PC-3 (cell line): Measurements from ENCODE around the gene TTBK1. TPM values are rescaled to one million over a fixed set of nuclear protein-coding genes. Genes with fewer than 3 reads are reported as not detected.
"Not testable (repeated sequence)": the region's sequence is repeated elsewhere in the genome, so short reads cannot be mapped to it uniquely, and the experiment has no call there.

Source experiments
- ATAC-seq: fragments of 200-7000 bp; cut with Tn5 transposase; 2 replicates; pipeline ENCODE4 v1.9.1; 2020; ENCODE audit warnings: mild to moderate bottlenecking, moderate library complexity
- BruUV-seq: library from RNA; stranded (reverse); fragments of 400-500 nt; replicated peaks from 2 replicates; lab custom pipeline; 2021; lab: Mats Ljungman, UMichigan
- CTCF ChIA-PET: fragments of 300-600 bp; sonication (Branson Sonifier 250); formaldehyde crosslinking; loops from one replicate; lab custom pipeline; 2022; ENCODE audit warnings: antibody characterized with exemption; lab: Charles Lee
- POLR2A ChIA-PET: fragments of 300-600 bp; sonication (Branson Sonifier 250); formaldehyde crosslinking; loops from one replicate; lab custom pipeline; 2022; ENCODE audit warnings: antibody characterized with exemption; ENCODE audit not compliant: unreplicated experiment; lab: Charles Lee
- DNase-seq: peaks from one replicate; pipeline ENCODE4 v3.0.0-alpha.2; 2015
- H2AFZ ChIP-seq: fragments of 300-600 bp; sonication (generic); 2 replicates; pipeline ENCODE4 v1.6.0; 2016; ENCODE audit warnings: antibody characterized with exemption, low read length
- H3F3A ChIP-seq: fragments of 300-600 bp; sonication (generic); one replicate; pipeline ENCODE4 v1.6.0; 2017; ENCODE audit warnings: antibody characterized with exemption, low read length, control low read depth, mild to moderate bottlenecking; ENCODE audit not compliant: unreplicated experiment
- H3K27ac ChIP-seq: fragments of 300-600 bp; sonication (generic); 2 replicates; pipeline ENCODE4 v1.5.1; 2016; ENCODE audit warnings: mild to moderate bottlenecking, low read length
- H3K27me3 ChIP-seq: fragments of 300-600 bp; sonication (generic); 2 replicates; pipeline ENCODE4 v1.6.1; 2016; ENCODE audit warnings: low read length, mixed read lengths
- H3K36me3 ChIP-seq: fragments of 300-600 bp; sonication (generic); 2 replicates; pipeline ENCODE4 v1.6.1; 2016; ENCODE audit warnings: low read depth, mixed run types, low read length, mixed read lengths
- H3K4me1 ChIP-seq: fragments of 300-600 bp; sonication (generic); 2 replicates; pipeline ENCODE4 v1.5.1; 2016; ENCODE audit warnings: low read length; ENCODE audit not compliant: insufficient read depth
- H3K4me2 ChIP-seq: fragments of 300-600 bp; sonication (generic); 2 replicates; pipeline ENCODE4 v1.6.0; 2016; ENCODE audit warnings: low read length
- H3K4me3 ChIP-seq: fragments of 300-600 bp; sonication (generic); 2 replicates; pipeline ENCODE4 v1.5.1; 2016; ENCODE audit warnings: mild to moderate bottlenecking, low read length, mixed read lengths
- H3K79me2 ChIP-seq: fragments of 300-600 bp; sonication (generic); 2 replicates; pipeline ENCODE4 v1.6.1; 2017; ENCODE audit warnings: low read length, mixed read lengths
- H3K9ac ChIP-seq: fragments of 300-600 bp; sonication (generic); 2 replicates; pipeline ENCODE4 v1.6.0; 2016; ENCODE audit warnings: mild to moderate bottlenecking, low read length
- H3K9me2 ChIP-seq: fragments of 300-600 bp; sonication (generic); replicated peaks from 2 replicates; pipeline ENCODE4 v1.6.1; 2016; ENCODE audit warnings: mixed run types, low read length, mixed read lengths
- H3K9me3 ChIP-seq: fragments of 300-600 bp; sonication (generic); 2 replicates; pipeline ENCODE4 v1.6.1; 2016; ENCODE audit warnings: low read length, mixed read lengths
- H4K20me1 ChIP-seq: fragments of 300-600 bp; sonication (generic); 2 replicates; pipeline ENCODE4 v1.6.1; 2016; ENCODE audit warnings: low read length, mixed read lengths
- EZH2 ChIP-seq: fragments of 300-600 bp; sonication (generic); IDR thresholded peaks from one replicate; pipeline ENCODE4 v1.6.1; 2017; ENCODE audit warnings: antibody characterized with exemption, mild to moderate bottlenecking, low read length; ENCODE audit not compliant: unreplicated experiment
- EZH2phosphoT487 ChIP-seq: fragments of 300-600 bp; sonication (generic); IDR thresholded peaks from 2 replicates; pipeline ENCODE4 v1.6.1; 2018; ENCODE audit warnings: mild to moderate bottlenecking, antibody characterized with exemption, low read length, borderline replicate concordance
- intact Hi-C: fragments of 100-400 bp; cut with micrococcal nuclease; formaldehyde crosslinking; loops from 2 replicates; pipeline ENCODE4 v1.9.0; 2023
- total RNA-seq: library from RNA; depleted of rRNA; stranded (reverse); fragments of >200 nt; gene quantifications from 2 replicates; pipeline ENCODE4 v1.2.3, GENCODE V29; 2014
- TF ChIP-seq, protein P1 (sequence below): fragments of 300-600 bp; sonication (generic); conservative IDR thresholded peaks from 2 replicates; pipeline ENCODE4 v1.5.1; 2017; ENCODE audit warnings: antibody characterized with exemption, low read depth, mild to moderate bottlenecking, low read length

The TTBK1 gene
- total RNA-seq, 1 experiment from 2014 or later = not detected

- Histone ChIP-seq H4K20me1 (no peaks in the 10 kb centered on the region), H3K4me3 (no peak overlapping the region), H3K4me2 (no peak overlapping the region), H2AFZ (no peak overlapping the region), H3K4me1 (no peaks in the 10 kb centered on the region), H3F3A (no peaks in the 10 kb centered on the region), H3K9me3 (no peaks in the 10 kb centered on the region), H3K27me3 (peaks cover 3% of the 10 kb centered on the region; the same call in 1 of the 2 replicates), H3K27ac (no peak overlapping the region), H3K79me2 (no peaks in the 10 kb centered on the region), H3K9ac (no peak overlapping the region), H3K9me2 (no peaks in the 10 kb centered on the region), H3K36me3 (no peaks in the 10 kb centered on the region)
- intact Hi-C loops = no loop called here
- POLR2A ChIA-PET = no interaction called here
- ATAC-seq = no peak
- CTCF ChIA-PET = no interaction called here
- no peak for DNase-seq
- no TSS peak for BruUV-seq
- no peak for TF ChIP-seq EZH2phosphoT487
- TF ChIP-seq EZH2 = no peak
- TF ChIP-seq, protein P1, sequence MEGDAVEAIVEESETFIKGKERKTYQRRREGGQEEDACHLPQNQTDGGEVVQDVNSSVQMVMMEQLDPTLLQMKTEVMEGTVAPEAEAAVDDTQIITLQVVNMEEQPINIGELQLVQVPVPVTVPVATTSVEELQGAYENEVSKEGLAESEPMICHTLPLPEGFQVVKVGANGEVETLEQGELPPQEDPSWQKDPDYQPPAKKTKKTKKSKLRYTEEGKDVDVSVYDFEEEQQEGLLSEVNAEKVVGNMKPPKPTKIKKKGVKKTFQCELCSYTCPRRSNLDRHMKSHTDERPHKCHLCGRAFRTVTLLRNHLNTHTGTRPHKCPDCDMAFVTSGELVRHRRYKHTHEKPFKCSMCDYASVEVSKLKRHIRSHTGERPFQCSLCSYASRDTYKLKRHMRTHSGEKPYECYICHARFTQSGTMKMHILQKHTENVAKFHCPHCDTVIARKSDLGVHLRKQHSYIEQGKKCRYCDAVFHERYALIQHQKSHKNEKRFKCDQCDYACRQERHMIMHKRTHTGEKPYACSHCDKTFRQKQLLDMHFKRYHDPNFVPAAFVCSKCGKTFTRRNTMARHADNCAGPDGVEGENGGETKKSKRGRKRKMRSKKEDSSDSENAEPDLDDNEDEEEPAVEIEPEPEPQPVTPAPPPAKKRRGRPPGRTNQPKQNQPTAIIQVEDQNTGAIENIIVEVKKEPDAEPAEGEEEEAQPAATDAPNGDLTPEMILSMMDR = no peak
These were observed 58.8 kb downstream of the TTBK1 start for GRCh38 chr6:43302126-43302525.

GRCh38 chr6:43303006-43303405 is 59.7 kb downstream of the TTBK1 start:
- DNase-seq, H3K27ac ChIP-seq, H4K20me1 ChIP-seq, H3K4me1 ChIP-seq, H3K79me2 ChIP-seq, CTCF ChIA-PET, H3K27me3 ChIP-seq, ATAC-seq, H3K4me3 ChIP-seq, H3K4me2 ChIP-seq, H3F3A ChIP-seq, BruUV-seq, intact Hi-C loops, H3K9ac ChIP-seq, POLR2A ChIA-PET, H3K9me3 ChIP-seq, H3K36me3 ChIP-seq, H2AFZ ChIP-seq, H3K9me2 ChIP-seq: not testable (repeated sequence)

DNA sequence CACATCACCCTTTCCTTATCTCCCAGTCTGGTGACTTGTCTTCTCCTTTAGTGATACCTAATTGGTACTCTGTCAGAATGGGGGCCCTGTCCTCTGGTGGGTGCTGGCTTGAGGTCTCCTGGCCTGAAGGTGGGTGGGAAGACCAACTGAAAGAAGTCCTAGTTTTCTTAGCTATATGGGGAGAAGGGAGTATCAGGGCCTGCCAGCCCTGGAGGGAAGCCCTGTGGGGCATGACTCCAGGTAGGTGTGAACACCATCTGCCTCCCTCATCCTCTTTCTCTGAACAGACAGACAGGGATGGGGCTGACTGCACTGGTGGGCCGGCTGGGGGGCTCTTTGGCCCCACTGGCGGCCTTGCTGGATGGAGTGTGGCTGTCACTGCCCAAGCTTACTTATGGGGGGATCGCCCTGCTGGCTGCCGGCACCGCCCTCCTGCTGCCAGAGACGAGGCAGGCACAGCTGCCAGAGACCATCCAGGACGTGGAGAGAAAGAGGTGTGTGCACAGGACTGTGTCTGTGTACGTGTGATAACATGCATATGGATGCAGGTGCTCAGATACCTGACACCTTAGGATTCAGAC is 60.6 kb downstream of the TTBK1 start:
- ATAC-seq (no peak), DNase-seq (no peak)
- H3K27ac ChIP-seq = no peak overlapping the region
- no peaks in the 10 kb centered on the region for H3K36me3 ChIP-seq
- H3K9me2 ChIP-seq = no peaks in the 10 kb centered on the region
- no peak overlapping the region for H3K4me3 ChIP-seq
- intact Hi-C loops = no loop called here
- no peak overlapping the region for H3K9ac ChIP-seq
- no peaks in the 10 kb centered on the region for H4K20me1 ChIP-seq
- H3K27me3 ChIP-seq = peaks cover 3% of the 10 kb centered on the region; the same call in 1 of the 2 replicates
- peaks cover 6% of the 10 kb centered on the region; the same call in 1 of the 2 replicates for H3K4me1 ChIP-seq
- no peak overlapping the region for H3K4me2 ChIP-seq
- no TSS peak for BruUV-seq
- no peak overlapping the region for H2AFZ ChIP-seq
- H3F3A ChIP-seq = no peaks in the 10 kb centered on the region
- no peak for TF ChIP-seq EZH2phosphoT487
- TF ChIP-seq EZH2 = no peak
- TF ChIP-seq, protein P1 = no peak
- no peaks in the 10 kb centered on the region for H3K9me3 ChIP-seq
- ChIA-PET CTCF (no interaction called here), POLR2A (no interaction called here)
- H3K79me2 ChIP-seq = no peaks in the 10 kb centered on the region
